Ramos (cell line): ENCODE data around the gene VCX3B.
"Not testable (repeated sequence)": the region's sequence is repeated elsewhere in the genome, so short reads cannot be mapped to it uniquely, and the experiment has no call there.

Experiments used
- in situ Hi-C: fragments of 300-500 bp; cut with MboI; formaldehyde crosslinking; loops from one replicate; pipeline ENCODE4 v1.14.3; 2022; ENCODE audit warnings: low sequenced_read_pairs; ENCODE audit not compliant: unreplicated experiment

Gene VCX3B

GRCh38 chrX:8464530-8464929 lies at the start of gene VCX3B:
VCX3B (plus strand) TSS chrX:8464830; CDS start chrX:8465451, 621 bp downstream.
- in situ Hi-C loops, result not testable (repeated sequence)

- in situ Hi-C loops, result no loop called here
Measured at GRCh38 chrX:8418301-8418700, 46.3 kb upstream of the VCX3B start.

GRCh38 chrX:8424912-8425311 lies 39.7 kb upstream of the VCX3B start:
- in situ Hi-C loops, result no loop called here

DNA sequence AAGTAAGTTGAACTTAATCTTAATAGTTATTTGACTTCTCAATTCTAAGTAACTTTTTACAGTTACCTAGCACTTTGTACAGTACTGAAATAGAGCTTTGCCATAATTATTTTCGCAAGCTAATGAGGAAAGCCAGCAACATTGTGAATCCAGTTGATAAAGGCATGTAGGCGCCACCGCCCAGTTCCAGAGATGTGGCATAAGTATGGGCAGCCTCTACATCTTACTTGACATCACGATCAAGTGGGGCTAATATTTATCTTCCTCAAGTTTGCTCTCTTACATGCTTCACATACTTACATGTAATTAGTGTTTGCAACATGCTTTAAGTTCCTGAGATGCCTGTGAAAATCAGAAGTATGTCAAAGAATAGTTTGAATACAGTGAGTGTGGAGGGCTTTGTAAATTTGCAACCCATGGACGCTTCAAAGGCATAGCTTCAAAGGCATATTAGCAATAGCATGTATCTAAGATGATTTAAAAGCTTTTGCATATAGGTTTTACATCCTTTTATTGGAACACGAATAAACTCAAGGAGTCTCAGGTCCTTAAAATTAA lies 34.9 kb upstream of the VCX3B start:
- in situ Hi-C loops, result no loop called here

DNA sequence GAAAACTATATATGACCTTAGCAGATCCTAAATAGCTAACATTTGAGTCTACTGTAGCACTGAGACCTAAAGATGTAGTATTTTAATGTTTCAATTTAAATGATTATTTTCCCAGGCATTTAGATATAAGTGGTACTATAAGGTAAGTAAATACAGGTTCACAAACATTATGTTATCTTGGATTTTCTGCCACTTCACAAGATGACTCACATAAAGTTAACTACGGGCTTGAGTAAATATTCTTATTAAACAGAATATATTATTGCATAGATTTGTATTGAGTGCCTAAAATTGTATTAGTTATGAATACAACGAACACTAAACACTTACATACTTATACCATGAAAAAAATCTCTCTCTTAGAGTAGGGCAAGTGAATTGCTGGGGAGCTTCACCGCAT lies 34.2 kb upstream of the VCX3B start:
- in situ Hi-C loops, result no loop called here

DNA sequence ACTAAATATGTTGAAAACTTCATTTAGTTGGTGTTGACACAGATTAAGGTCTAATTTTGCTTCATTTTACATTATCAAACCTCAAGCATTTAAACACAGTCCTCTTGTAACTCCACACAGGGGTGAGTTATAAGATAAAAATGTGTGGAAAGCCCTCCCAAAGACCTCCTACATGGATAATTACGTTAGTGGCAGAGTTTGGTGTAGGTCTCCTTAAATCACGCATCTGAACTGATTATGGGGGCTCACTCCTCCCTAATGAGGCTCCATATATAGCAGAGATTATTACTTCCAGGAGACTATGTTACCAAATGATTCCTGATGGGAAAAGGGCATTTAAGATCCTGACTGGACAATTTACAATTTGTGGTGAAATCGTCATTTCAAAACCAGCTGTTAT lies 32.2 kb upstream of the VCX3B start:
- in situ Hi-C loops, result no loop called here

DNA sequence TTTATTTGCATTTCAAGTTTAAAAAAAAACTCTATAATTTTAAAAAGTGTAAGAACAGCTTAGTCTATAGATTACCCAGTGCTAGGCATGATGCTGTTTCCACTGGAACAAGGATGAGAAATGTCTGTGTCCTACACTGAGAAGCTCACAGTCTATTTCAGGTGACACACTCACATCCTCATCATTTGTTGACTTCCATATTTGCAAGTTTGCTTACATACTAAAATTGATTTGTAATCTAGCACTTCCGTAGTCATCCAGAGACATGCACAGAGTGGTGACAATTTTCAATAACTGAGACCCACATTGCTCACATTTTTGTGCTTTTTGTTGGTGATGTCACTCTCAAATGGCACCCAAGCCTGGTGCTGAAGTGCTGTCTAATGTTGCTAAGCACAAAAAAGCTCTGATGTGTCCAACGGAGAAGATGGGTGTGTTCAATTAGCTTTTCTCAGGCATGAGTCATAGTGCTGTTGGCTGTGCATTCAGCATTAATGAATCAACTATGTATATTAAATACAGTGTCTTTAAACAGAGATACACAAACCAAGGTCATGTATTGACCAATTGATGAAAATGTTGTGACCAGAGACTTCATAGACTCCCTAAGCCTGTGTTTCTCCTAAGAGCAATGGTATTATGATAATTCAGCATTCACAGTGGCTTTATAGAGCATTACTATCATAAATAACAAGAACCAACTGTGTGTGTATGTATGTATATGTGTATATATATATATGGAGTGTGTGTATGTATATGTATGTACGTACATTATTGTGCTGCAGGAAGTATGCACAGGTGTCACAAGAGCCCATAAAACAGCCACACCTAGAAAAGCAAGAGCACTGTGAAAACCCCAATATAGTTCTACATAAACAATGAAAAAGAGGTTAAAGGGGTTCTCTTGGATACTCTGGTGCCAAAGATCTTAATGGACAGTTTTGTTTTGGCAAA lies 31.2 kb upstream of the VCX3B start:
- in situ Hi-C loops, result no loop called here

- in situ Hi-C loops, result no loop called here
Measured at GRCh38 chrX:8447368-8447767, 17.3 kb upstream of the VCX3B start.

DNA sequence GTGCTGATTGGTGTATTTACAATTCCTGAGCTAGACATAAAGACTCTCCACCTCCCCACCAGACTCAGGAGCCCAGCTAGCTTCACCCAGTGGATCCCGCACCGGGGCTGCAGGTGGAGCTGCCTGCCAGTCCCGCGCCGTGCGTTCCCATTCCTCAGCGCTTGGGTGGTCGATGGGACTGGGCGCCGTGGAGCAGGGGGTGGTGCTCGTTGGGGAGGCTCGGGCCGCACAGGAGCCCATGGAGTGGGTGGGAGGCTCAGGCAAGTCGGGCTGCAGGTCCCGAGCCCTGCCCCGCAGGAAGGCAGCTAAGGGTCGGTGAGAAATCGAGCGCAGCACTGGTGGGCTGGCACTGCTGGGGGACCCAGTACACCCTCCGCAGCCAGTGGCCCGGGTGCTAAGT lies 12.3 kb upstream of the VCX3B start:
- in situ Hi-C loops, result not testable (repeated sequence)

DNA sequence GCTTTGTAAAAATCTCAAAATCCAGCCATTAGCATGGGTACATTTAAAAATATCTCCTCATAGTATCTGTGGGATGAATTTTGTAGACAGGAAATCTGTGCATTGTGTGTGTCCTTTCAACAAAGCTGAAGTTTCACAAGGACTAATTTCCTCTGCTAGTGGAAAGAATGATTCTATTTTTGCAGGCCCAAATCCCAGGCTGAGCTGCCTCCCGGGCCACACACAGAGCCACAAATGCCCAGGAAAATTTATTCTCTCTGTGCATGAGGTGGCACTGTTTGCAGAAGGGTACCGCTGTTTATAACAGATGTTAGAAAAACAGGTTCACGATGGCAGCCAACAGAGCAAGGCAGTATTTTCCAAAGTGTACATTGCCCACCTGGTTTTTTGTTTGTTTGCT lies 11.0 kb upstream of the VCX3B start:
- in situ Hi-C loops, result no loop called here

DNA sequence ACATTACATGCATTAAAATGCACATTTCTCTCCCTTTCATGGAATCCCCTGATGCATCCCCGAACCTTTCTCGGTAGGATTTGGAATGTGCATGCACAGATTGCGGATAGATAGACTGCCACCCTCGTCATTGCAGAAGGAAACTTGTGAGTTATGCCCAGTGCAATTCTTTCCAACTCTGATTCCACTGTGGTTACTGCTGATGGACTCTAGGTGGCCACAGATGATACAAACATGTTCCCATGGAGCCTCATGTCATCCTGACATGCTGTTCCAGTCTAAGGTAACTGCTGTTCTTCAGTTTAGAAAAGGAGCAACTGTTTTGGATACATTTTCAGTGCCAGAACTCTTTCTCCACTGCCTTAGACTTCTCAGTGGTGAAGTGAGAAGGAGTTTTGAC lies 9.1 kb upstream of the VCX3B start:
- in situ Hi-C loops, result no loop called here

- in situ Hi-C loops, result no loop called here
Measured at GRCh38 chrX:8462488-8462887, 2.1 kb upstream of the VCX3B start.

DNA sequence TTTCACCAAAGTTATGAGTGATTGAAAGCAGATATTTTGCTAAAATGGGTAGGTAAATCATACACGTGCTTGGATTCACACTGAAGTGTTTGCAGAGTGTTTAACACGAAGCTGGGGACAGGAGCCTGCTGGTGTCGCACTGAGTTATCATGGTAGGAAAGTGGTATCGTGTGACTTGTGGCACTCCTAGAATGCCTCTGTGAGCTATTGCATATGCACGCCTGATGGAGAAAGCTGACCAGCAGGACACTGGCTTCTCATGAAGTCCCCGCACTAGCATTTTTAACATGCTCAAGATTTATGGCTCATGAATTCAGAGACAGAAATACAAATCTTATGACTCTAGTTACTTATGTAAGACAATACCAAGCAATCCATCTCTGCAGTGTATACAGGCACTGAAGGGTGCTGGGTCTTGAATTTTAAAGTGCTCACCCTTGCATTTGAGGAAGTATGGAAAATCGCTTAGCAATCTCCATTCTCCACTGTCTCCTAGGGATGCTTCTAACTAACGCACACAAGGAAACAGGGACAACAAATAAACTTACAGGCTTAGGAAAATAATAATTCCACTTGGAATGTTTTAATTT lies 19.8 kb downstream of the VCX3B start:
- in situ Hi-C loops, result no loop called here

DNA sequence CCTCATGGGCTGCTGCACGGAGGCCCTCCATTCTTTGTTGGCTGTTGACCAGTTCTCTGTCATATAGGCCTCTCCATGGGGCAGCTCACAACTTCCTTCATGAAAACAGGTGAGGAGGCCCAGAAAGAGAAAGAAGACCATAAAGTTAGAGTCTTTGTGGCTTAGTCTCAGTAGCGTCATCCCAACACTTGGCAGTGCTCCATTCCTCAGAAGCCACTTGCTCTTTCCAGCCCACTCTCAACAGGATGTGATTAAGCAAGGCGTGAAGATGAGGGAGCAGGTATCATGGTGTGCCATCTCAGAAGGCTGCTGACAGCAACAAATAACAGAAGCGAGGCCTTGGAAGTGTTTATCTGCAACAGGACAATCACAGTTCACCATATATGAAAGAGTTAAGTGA lies 30.4 kb downstream of the VCX3B start:
- in situ Hi-C loops, result not testable (repeated sequence)

DNA sequence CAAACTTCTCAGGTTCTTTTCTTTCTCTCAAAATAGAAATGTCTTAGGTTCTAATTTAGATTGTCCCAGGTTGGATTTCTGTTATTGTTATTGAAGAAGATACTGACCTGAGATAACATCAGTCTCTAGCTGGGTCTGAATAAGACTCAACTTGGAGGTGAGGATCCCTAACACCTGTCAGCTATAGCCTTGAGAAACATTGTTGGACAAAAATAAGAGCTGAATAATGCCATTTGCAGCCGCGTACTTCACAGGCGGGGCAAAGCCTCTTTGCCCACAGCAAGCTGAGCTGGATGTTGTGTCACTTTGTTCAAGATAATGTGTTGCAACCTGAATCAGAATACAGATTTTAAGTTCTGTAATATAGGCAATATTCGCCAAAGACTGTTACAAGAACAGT lies 35.6 kb downstream of the VCX3B start:
- in situ Hi-C loops, result no loop called here

- in situ Hi-C loops, result not testable (repeated sequence)
Measured at GRCh38 chrX:8502101-8502500, 37.5 kb downstream of the VCX3B start.

- in situ Hi-C loops, result no loop called here
Measured at GRCh38 chrX:8504451-8504850, 39.8 kb downstream of the VCX3B start.
